ENCODE measurements around the gene RTN4RL1.
"Not testable (repeated sequence)": the region's sequence is repeated elsewhere in the genome, so short reads cannot be mapped to it uniquely, and the experiment has no call there.

The RTN4RL1 gene

GRCh38 chr17:1994707-1995106, 30.4 kb downstream of the RTN4RL1 start:
- H3K9me3 Mint-ChIP-seq, result no peaks in the 10 kb centered on the region
- no peaks in the 10 kb centered on the region for H3K36me3 Mint-ChIP-seq
- no peak overlapping the region for H3K27ac Mint-ChIP-seq
- peaks cover 61% of the 10 kb centered on the region for H3K27me3 Mint-ChIP-seq
- peaks cover 4% of the 10 kb centered on the region for H3K4me1 Mint-ChIP-seq
- H3K4me3 Mint-ChIP-seq, result no peak overlapping the region
- ATAC-seq, result no peak

GRCh38 chr17:1992541-1992940, 32.6 kb downstream of the RTN4RL1 start:
- H3K4me1 Mint-ChIP-seq, result no peaks in the 10 kb centered on the region
- peaks cover 65% of the 10 kb centered on the region for H3K27me3 Mint-ChIP-seq
- no peak overlapping the region for H3K27ac Mint-ChIP-seq
- H3K9me3 Mint-ChIP-seq, result no peaks in the 10 kb centered on the region
- H3K36me3 Mint-ChIP-seq, result no peaks in the 10 kb centered on the region
- no peak for ATAC-seq
- H3K4me3 Mint-ChIP-seq, result no peak overlapping the region

- Mint-ChIP-seq H3K36me3 (no peaks in the 10 kb centered on the region), H3K27ac (no peak overlapping the region), H3K9me3 (no peaks in the 10 kb centered on the region), H3K4me3 (no peak overlapping the region), H3K4me1 (no peaks in the 10 kb centered on the region), H3K27me3 (peaks cover 44% of the 10 kb centered on the region)
- ATAC-seq, result no peak
Measured at GRCh38 chr17:1989135-1989534, 36.0 kb downstream of the RTN4RL1 start.

- ATAC-seq, result no peak
- no peak overlapping the region for H3K4me3 Mint-ChIP-seq
- no peaks in the 10 kb centered on the region for H3K4me1 Mint-ChIP-seq
- no peaks in the 10 kb centered on the region for H3K9me3 Mint-ChIP-seq
- H3K27ac Mint-ChIP-seq, result no peak overlapping the region
- no peaks in the 10 kb centered on the region for H3K36me3 Mint-ChIP-seq
- H3K27me3 Mint-ChIP-seq, result peaks cover 59% of the 10 kb centered on the region
Measured at GRCh38 chr17:1986783-1987451, 38.2 kb downstream of the RTN4RL1 start.

- Mint-ChIP-seq H3K27ac (no peak overlapping the region), H3K4me1 (no peaks in the 10 kb centered on the region)
Measured at GRCh38 chr17:1985686-1986085, 39.4 kb downstream of the RTN4RL1 start.

GRCh38 chr17:1985093-1985492, 40.0 kb downstream of the RTN4RL1 start:
- no peaks in the 10 kb centered on the region for H3K36me3 Mint-ChIP-seq
- peaks cover 55% of the 10 kb centered on the region for H3K27me3 Mint-ChIP-seq
- no peaks in the 10 kb centered on the region for H3K9me3 Mint-ChIP-seq
- no peaks in the 10 kb centered on the region for H3K4me1 Mint-ChIP-seq
- no peak for ATAC-seq
- H3K4me3 Mint-ChIP-seq, result no peak overlapping the region
- no peak overlapping the region for H3K27ac Mint-ChIP-seq

More at GRCh38 chr17:1985686-1986085, 39.4 kb downstream of the RTN4RL1 start:
- no peak for ATAC-seq
- no peaks in the 10 kb centered on the region for H3K9me3 Mint-ChIP-seq
- no peak overlapping the region for H3K4me3 Mint-ChIP-seq
- no peaks in the 10 kb centered on the region for H3K36me3 Mint-ChIP-seq
- peaks cover 55% of the 10 kb centered on the region for H3K27me3 Mint-ChIP-seq

GRCh38 chr17:1982793-1983366, 42.3 kb downstream of the RTN4RL1 start:
- H3K9me3 Mint-ChIP-seq, H3K4me1 Mint-ChIP-seq, H3K36me3 Mint-ChIP-seq, H3K4me3 Mint-ChIP-seq, ATAC-seq, H3K27ac Mint-ChIP-seq: not testable (repeated sequence)
- H3K27me3 Mint-ChIP-seq, result peaks cover 47% of the 10 kb centered on the region

- no peak for ATAC-seq
- Mint-ChIP-seq H3K36me3 (no peaks in the 10 kb centered on the region), H3K4me1 (no peaks in the 10 kb centered on the region), H3K27me3 (peaks cover 56% of the 10 kb centered on the region), H3K9me3 (no peaks in the 10 kb centered on the region), H3K4me3 (no peak overlapping the region), H3K27ac (no peak overlapping the region)
Measured at GRCh38 chr17:1980665-1981250, 44.4 kb downstream of the RTN4RL1 start.

- Mint-ChIP-seq H3K4me1 (no peaks in the 10 kb centered on the region), H3K4me3 (no peak overlapping the region), H3K27ac (no peak overlapping the region), H3K27me3 (peaks cover 62% of the 10 kb centered on the region), H3K9me3 (no peaks in the 10 kb centered on the region), H3K36me3 (no peaks in the 10 kb centered on the region)
- no peak for ATAC-seq
Measured at GRCh38 chr17:1979182-1979985, 45.8 kb downstream of the RTN4RL1 start.

- H3K27me3 Mint-ChIP-seq, result peaks cover 68% of the 10 kb centered on the region
- H3K36me3 Mint-ChIP-seq, result no peaks in the 10 kb centered on the region
- H3K9me3 Mint-ChIP-seq, result no peaks in the 10 kb centered on the region
- no peaks in the 10 kb centered on the region for H3K4me1 Mint-ChIP-seq
- no peak for ATAC-seq
- no peak overlapping the region for H3K27ac Mint-ChIP-seq
- H3K4me3 Mint-ChIP-seq, result no peak overlapping the region
Measured at GRCh38 chr17:1978396-1978949, 46.7 kb downstream of the RTN4RL1 start.

- H3K27me3 Mint-ChIP-seq, result peaks cover 63% of the 10 kb centered on the region
- H3K4me1 Mint-ChIP-seq, result peaks cover under 1% of the 10 kb centered on the region
- H3K9me3 Mint-ChIP-seq, result no peaks in the 10 kb centered on the region
- H3K27ac Mint-ChIP-seq, result no peak overlapping the region
- ATAC-seq, result peak; percentile 25
- H3K4me3 Mint-ChIP-seq, result peak overlapping the region; percentile 21
- H3K36me3 Mint-ChIP-seq, result no peaks in the 10 kb centered on the region
Measured at GRCh38 chr17:1977583-1978395, 47.3 kb downstream of the RTN4RL1 start.

GRCh38 chr17:1976683-1977064, 48.5 kb downstream of the RTN4RL1 start:
- no peak for ATAC-seq
- H3K4me3 Mint-ChIP-seq, result no peak overlapping the region
- no peaks in the 10 kb centered on the region for H3K9me3 Mint-ChIP-seq
- H3K27me3 Mint-ChIP-seq, result peaks cover 60% of the 10 kb centered on the region
- no peaks in the 10 kb centered on the region for H3K36me3 Mint-ChIP-seq
- no peak overlapping the region for H3K27ac Mint-ChIP-seq
- H3K4me1 Mint-ChIP-seq, result peaks cover 6% of the 10 kb centered on the region

GRCh38 chr17:1976000-1976682, 49.0 kb downstream of the RTN4RL1 start:
- peaks cover 60% of the 10 kb centered on the region for H3K27me3 Mint-ChIP-seq

GRCh38 chr17:1975573-1975972, 49.6 kb downstream of the RTN4RL1 start:
- Mint-ChIP-seq H3K36me3 (no peaks in the 10 kb centered on the region), H3K27me3 (peaks cover 66% of the 10 kb centered on the region), H3K4me3 (no peak overlapping the region), H3K4me1 (peaks cover 6% of the 10 kb centered on the region), H3K9me3 (no peaks in the 10 kb centered on the region), H3K27ac (no peak overlapping the region)
- ATAC-seq, result no peak

More at GRCh38 chr17:1976000-1976682, 49.0 kb downstream of the RTN4RL1 start:
- Mint-ChIP-seq H3K27ac (no peak overlapping the region), H3K36me3 (no peaks in the 10 kb centered on the region), H3K4me1 (peaks cover 6% of the 10 kb centered on the region), H3K4me3 (no peak overlapping the region), H3K9me3 (no peaks in the 10 kb centered on the region)
- ATAC-seq, result no peak
